Type B pancreatic cell (in vitro differentiated cells): Measurements from ENCODE around the gene APC2. TPM values are rescaled to one million over a fixed set of nuclear protein-coding genes. Genes with fewer than 3 reads are reported as not detected.
"Not testable (repeated sequence)": the region's sequence is repeated elsewhere in the genome, so short reads cannot be mapped to it uniquely, and the experiment has no call there.

Experiments
- DNase-seq: peaks from one replicate; pipeline ENCODE4 v3.0.0; 2021; ENCODE audit warnings: mixed read lengths; ENCODE audit not compliant: unreplicated experiment; ENCODE audit errors: extremely low spot score
- H3K27ac Mint-ChIP-seq: 2 replicates; pipeline ENCODE4 v1.8.0; 2021; ENCODE audit warnings: mild to moderate bottlenecking, mixed read lengths
- H3K27me3 Mint-ChIP-seq: 2 replicates; pipeline ENCODE4 v1.8.0; 2021; ENCODE audit warnings: mixed read lengths
- H3K36me3 Mint-ChIP-seq: 2 replicates; pipeline ENCODE4 v1.8.0; 2021; ENCODE audit warnings: mixed read lengths
- H3K4me1 Mint-ChIP-seq: one replicate; pipeline ENCODE4 v1.8.0; 2021; ENCODE audit warnings: mixed read lengths; ENCODE audit not compliant: unreplicated experiment
- H3K4me3 Mint-ChIP-seq: 2 replicates; pipeline ENCODE4 v1.8.0; 2021; ENCODE audit warnings: mild to moderate bottlenecking, mixed read lengths
- H3K9me3 Mint-ChIP-seq: 2 replicates; pipeline ENCODE4 v1.8.0; 2021; ENCODE audit warnings: mixed read lengths
- total RNA-seq: library from RNA; stranded (reverse); gene quantifications from 2 replicates; pipeline ENCODE4 v1.2.1, GENCODE V29; 2021; ENCODE audit warnings: low replicate concordance
- TF ChIP-seq, protein P1 (sequence below): fragments of 200-600 bp; sonication (generic); conservative IDR thresholded peaks from 2 replicates; pipeline ENCODE4 v1.5.0; 2021; ENCODE audit warnings: antibody characterized with exemption, mild to moderate bottlenecking

The APC2 gene
- total RNA-seq, 1 donor from 2014 or later: 9.2 TPM

- TF ChIP-seq, protein P1, sequence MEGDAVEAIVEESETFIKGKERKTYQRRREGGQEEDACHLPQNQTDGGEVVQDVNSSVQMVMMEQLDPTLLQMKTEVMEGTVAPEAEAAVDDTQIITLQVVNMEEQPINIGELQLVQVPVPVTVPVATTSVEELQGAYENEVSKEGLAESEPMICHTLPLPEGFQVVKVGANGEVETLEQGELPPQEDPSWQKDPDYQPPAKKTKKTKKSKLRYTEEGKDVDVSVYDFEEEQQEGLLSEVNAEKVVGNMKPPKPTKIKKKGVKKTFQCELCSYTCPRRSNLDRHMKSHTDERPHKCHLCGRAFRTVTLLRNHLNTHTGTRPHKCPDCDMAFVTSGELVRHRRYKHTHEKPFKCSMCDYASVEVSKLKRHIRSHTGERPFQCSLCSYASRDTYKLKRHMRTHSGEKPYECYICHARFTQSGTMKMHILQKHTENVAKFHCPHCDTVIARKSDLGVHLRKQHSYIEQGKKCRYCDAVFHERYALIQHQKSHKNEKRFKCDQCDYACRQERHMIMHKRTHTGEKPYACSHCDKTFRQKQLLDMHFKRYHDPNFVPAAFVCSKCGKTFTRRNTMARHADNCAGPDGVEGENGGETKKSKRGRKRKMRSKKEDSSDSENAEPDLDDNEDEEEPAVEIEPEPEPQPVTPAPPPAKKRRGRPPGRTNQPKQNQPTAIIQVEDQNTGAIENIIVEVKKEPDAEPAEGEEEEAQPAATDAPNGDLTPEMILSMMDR: no peak
- H3K27ac Mint-ChIP-seq: no peak overlapping the region
- peaks cover 3% of the 10 kb centered on the region for H3K36me3 Mint-ChIP-seq
- peaks cover 25% of the 10 kb centered on the region for H3K27me3 Mint-ChIP-seq
- DNase-seq: no peak
- no peaks in the 10 kb centered on the region for H3K9me3 Mint-ChIP-seq
- H3K4me3 Mint-ChIP-seq: no peak overlapping the region
- peaks cover 4% of the 10 kb centered on the region for H3K4me1 Mint-ChIP-seq
Measured at GRCh38 chr19:1474011-1474764, 24.3 kb downstream of the APC2 start.

DNA sequence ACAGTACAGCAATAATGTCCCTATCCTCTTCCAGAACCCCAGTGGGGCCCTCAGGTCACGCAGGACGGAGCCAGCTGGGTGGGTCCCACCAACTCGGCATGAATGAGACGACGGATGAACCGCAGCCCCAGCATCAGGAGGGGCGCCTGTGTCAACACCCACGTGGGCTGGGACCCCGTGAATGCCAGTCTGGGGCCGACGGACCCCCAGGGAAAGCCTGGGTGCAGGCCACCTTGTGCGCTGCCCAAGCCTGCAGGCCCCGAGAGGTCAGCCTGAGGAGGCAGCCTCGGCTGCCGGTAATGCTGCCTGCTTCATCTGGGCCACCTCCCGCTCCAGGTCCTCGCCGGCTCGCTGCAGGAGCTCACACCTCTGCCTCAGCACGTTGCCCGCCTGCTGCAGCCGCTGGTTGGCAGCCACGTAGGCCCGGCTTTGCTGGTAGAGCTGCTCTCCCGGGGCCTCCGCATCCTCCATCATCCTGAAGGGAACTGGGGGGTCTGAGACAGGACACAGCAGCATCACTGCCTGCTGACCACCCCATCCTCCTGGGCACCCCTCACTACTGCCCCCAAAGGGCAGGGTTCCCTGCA lies 24.9 kb downstream of the APC2 start:
- H3K4me1 Mint-ChIP-seq: peaks cover 6% of the 10 kb centered on the region
- no peak overlapping the region for H3K4me3 Mint-ChIP-seq
- no peak overlapping the region for H3K27ac Mint-ChIP-seq
- no peaks in the 10 kb centered on the region for H3K9me3 Mint-ChIP-seq
- H3K27me3 Mint-ChIP-seq: peaks cover 25% of the 10 kb centered on the region
- DNase-seq: no peak
- TF ChIP-seq, protein P1: no peak
- peaks cover 4% of the 10 kb centered on the region for H3K36me3 Mint-ChIP-seq

DNA sequence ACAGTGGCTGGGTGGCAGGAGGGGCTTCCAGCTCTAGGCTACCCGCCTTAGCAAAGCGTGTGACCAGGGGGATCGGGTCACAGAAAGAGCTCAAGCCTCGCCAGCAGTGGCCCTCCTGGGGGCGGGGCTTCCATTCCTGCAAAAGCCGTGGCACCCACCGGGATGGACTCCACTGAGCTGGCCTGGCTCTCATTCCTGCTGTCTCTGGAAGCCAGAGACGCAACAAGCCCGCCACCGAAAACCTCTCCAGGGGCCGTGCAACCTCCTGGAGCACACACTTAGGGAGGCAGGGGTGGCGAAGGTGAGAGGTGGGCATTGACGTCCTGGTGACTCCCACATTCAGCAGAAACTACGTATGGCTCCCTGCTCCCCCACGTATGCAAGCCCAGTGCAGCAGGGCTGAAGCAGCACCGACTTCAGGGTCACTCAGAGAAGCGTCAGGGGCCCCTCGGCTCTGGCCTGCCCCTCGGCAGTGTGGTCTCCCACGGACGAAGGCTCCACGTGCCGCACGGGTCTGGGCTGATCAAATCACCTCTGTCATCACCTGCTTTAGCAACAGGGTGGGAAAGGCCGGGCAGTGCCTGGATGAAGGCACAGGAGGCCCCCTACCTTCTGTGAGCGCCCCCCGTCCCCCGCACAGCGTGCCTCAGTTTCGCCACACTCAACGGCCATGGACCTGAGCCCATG lies 26.0 kb downstream of the APC2 start:
- Mint-ChIP-seq H3K36me3 (peaks cover 4% of the 10 kb centered on the region), H3K27me3 (peaks cover 21% of the 10 kb centered on the region), H3K27ac (no peak overlapping the region), H3K9me3 (no peaks in the 10 kb centered on the region), H3K4me1 (peaks cover 6% of the 10 kb centered on the region), H3K4me3 (no peak overlapping the region)
- DNase-seq: no peak
- TF ChIP-seq, protein P1: no peak

DNA sequence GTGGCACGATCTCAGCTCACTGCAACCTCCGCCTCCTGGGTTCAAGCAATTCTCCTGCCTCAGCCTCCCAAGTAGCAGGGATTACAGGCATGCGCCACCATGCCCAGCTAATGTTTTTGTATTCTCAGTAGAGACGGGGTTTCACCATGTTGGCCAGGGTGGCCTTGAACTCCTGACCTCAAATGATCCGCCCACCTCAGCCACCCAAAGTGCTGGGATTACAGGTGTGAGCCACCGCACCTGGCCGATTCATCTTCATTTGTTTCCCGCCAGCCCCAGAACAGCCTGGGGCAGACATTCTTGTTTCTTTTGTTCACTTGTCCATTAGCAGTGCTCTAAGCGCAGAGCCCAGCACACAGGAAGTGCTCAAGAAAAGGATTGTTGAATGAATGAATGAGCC lies 27.1 kb downstream of the APC2 start:
- Mint-ChIP-seq H3K4me3 (peak overlapping the region; percentile 68), H3K27ac (peak overlapping the region; percentile 36)
- H3K36me3 Mint-ChIP-seq, H3K9me3 Mint-ChIP-seq, H3K27me3 Mint-ChIP-seq, H3K4me1 Mint-ChIP-seq, DNase-seq: not testable (repeated sequence)

- Mint-ChIP-seq H3K27me3 (no peaks in the 10 kb centered on the region), H3K4me1 (peaks cover 6% of the 10 kb centered on the region), H3K4me3 (peak within 1 kb of the TSS; percentile 99), H3K27ac (peak within 1 kb of the TSS; percentile 95), H3K36me3 (peaks cover 4% of the 10 kb centered on the region), H3K9me3 (no peaks in the 10 kb centered on the region)
- DNase-seq: peak; percentile 93
- TF ChIP-seq, protein P1: no peak
Measured at GRCh38 chr19:1478934-1479707, 29.2 kb downstream of the APC2 start, which contains the start of gene C19orf25. Gene C19orf25 (minus strand): TSS chr19:1479215. CDS start chr19:1478903, 312 bp downstream.
